Activated CD8-positive, alpha-beta memory T cell treated with anti-CD3 and anti-CD28 coated beads, Interleukin-2, amount 50 U/mL, for 24 hours (primary cell): ENCODE measurements around the gene MRGPRF.

ENCODE experiments used
- DNase-seq: peaks from one replicate; pipeline ENCODE4 v3.0.0-alpha.2; 2020; ENCODE audit errors: extremely low read depth

The MRGPRF gene

DNA sequence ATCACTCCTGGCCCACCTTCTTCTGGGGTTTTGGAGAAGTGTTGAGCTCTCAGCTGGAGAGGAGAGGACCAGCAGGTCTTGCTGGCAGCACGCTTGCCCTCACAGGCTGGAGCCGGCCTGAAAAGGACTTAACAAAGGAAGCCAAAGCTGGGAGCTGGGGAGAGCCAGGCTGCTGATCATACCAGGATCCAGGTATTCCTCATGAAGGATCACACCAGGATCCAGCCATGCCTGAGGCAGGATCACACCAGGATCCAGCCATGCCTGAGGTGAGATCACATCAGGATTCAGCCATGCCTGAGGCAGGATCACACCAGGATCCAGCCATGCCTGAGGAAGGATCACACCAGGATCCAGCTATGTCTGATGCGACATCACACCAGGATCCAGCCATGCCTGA, 49.3 kb downstream of the MRGPRF start:
- DNase-seq: no peak

DNA sequence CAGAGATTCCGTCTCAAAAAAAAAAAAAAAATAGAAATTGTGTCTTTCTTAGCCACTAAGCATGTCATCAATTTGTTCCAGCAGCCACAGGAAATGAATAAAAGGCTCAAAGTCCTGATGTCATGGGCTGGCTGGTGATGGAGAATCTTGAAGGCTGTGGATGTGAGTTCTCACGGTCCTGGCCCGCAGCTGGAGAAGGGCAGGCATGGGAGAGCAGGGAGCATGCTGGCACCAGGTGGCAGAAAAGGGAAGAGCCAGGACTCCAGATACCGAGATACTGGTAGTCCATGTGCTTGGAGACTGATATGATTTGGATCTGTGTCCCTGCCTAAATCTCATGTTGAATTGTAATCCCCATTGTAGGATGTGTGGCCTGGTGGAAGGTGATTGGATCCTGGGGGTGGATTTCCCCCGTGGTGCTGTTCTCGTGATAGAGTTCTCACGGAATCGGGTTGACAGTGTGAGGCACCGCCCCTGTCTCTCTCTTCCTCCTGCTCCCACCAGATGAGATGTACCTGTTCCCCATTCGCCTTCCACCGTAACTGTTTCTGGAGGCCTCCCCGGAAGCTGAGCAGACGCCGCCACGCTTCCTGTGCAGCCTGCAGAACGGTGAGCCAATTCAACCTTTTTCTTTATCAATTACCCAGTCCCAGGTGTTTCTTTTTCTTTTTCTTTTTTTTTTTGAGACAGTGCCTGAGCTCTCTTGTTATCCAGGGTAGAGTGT, 50.4 kb downstream of the MRGPRF start:
- DNase-seq: no peak

DNA sequence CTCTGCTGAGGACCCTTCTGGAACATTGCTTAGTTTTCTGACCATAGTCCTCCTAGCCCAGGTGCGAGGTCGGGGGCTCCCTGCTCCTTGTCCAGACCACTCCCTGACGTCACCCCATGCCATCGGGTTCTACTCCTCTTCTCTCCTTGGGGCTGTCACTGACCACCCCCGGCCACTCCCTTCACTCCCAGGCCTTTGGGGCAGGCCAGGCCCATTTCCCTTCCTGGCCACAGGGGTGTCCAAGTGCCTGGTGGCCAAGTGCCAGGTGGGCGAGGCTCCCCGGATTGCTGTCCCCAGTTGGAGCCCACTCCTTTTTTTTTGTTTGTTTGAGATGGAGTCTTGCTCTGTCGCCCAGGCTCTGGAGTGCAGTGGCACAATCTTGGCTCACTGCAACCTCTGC, 51.8 kb downstream of the MRGPRF start:
- DNase-seq: no peak

- DNase-seq: no peak
Measured at GRCh38 chr11:68960294-68961071, 52.6 kb downstream of the MRGPRF start.

DNA sequence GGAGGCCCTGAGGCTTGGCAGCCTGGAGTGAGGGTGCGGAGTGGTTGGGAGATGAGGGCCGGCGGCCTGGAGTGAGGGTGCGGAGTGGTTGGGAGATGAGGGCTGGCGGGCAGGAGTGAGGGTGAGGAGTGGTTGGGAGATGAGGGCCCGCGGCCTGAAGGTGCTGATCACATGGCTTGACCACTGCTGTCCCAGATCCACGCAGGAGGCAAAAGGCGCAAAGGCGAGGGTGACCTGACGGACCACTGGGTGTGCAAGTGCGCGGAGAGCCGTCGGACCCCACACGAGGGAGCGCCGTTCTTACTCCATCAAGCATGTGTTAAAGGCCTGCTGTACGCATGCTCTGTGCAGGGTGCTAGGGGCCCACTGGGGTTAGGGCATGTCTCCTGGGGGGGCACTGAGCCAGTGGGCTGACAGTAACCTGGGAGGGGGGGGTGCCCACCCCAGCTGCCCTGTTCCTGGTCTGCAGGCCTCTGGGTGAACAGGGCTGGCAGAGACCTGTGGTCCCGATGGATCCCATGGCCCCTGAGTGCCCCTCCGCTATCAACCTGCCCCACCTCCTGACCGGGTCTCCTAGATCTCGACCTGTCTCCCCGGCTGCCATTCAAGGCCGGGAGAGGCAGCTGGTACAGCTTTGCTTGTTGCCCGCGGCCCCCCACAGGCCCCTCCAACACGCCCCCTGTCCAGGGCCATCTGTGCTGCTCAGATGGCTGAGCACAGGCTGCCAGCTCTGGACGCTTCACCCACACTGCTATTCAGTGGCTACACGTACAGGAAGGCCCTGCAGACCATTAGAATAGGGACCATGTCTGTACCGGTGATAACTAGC, 53.4 kb downstream of the MRGPRF start:
- DNase-seq: no peak

DNA sequence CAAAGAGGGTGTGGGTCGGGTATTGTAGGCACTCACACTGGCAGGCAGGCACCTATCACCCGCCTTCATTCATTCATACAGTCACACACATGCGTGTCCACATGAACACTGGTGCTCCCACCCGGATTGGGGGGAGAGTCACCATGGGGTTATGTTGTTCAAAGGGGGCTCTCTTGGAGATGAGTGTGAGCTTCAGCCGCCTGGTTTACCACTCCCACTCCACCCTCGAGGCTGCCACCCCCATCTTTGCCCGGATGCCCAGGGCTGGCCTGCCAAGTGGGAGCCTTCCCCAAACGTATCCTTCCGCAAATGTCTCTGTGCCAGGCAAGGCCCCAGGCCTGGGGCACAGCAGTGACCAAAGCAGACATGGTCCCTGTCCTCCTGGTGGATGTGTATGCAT, 54.8 kb downstream of the MRGPRF start:
- no peak for DNase-seq

DNA sequence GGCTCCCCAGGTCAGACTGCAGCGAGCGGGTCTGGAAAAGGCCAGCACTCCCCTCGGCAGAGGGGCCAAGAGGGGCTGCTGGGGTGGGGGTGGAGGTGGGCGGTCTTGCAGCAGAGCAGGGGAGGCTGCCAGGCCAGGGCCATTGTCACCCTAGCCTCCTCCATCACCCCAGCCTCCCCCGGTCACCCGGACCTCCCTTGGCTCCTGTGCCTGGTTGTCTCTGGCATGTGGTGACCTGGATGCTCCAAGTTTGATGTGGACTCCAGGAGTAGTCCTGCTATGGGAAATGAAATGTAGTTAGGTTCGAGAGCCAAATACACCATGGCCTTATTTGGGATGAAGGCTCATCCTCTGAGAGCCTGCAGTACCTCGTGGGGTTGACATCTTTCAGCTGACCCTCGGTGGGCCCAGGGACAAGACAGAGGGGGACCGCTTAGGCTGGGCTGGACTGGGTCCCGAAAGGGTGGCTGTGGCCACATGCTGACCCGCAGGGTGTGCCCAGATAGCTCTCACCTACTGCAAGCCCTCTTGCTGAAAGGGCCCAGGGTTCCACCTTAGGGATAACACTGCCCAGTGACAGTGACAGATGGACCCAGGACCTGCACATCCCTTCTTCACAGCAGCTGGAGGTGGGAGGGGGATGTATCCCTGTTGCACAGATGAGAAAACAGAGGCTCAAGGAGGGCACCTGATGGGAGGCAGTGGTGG, 56.3 kb downstream of the MRGPRF start:
- no peak for DNase-seq

- DNase-seq: no peak
Measured at GRCh38 chr11:68956142-68956541, 56.9 kb downstream of the MRGPRF start.

DNA sequence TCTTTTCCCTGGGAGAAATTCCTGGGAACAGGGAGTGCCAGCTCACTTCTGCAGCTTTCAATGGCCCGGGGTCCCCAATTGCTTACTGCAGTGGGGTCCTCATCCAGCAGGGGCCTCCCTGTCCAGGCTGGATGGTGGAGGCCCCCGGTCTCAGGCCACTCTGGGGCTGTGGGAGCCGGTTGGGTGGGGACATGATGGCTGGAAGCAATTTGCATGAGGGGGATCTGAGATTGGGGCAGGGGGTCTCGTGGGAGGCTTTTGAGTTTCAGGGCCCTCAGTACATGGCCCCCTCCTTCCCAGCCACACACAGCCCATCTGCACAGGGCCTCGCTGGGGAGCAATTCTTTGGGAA, 57.5 kb downstream of the MRGPRF start:
- DNase-seq: no peak

DNA sequence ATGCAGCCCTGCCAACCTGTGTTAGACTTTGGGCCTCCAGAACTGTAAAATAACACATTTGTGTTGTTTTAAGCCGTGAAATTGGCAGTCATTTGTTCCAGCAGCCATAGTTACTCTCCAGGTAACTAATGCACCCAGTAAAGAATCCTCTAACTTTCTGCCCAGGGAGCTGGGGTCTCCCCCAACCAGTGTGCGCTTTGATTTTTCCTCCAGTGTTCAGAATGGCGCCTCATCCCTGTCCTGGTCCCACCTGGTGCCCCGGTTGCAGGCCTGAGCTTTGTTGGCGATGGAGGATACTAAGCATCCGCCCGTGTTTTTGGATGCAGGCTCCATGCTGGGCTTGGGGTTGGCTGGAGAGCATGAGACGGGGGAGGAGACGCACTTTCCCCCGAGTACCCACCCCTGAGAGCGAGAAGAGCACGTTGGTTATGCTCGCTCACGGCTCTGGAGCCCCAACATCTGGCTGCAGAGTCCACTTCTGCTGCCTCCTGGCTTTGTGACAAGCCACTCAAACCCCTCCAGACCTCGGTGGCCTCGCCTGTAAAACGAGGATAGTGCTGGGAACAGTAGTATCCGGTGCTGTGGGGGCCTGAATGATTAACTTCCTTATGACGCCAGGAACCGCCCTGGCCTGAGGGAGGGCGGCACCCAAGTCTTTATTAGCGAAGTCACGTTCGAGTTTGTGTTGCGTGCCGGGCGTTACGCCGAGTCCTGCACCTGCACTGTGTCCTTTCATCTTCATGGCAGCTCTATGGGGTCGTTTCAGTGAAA, 58.0 kb downstream of the MRGPRF start:
- DNase-seq: no peak
